CD4-positive, alpha-beta T cell treated with Interferon alpha-2 for 1 hour (primary cell): ENCODE measurements around the gene RIMS4.
A peak's percentile ranks its signal among the peaks of the same experiment; 100 is the strongest.

Experiments used
- DNase-seq, 2 donors: peaks; one replicate each; pipeline ENCODE4 v3.0.0-alpha.2; 2020 to 2022

RIMS4 gene

GRCh38 chr20:44759595-44759994 is 50.8 kb downstream of the RIMS4 start:
- no peak for DNase-seq

GRCh38 chr20:44758247-44759101 is 51.9 kb downstream of the RIMS4 start:
- no peak for DNase-seq

GRCh38 chr20:44756956-44757355 is 53.4 kb downstream of the RIMS4 start:
- DNase-seq = no peak

- DNase-seq = no peak
Measured at GRCh38 chr20:44756011-44756688, 54.2 kb downstream of the RIMS4 start.

GRCh38 chr20:44754554-44754953 is 55.8 kb downstream of the RIMS4 start:
- no peak for DNase-seq

- DNase-seq = no peak
Measured at GRCh38 chr20:44752099-44752931, 58.0 kb downstream of the RIMS4 start.

GRCh38 chr20:44750081-44750805 is 60.1 kb downstream of the RIMS4 start:
- no peak for DNase-seq

GRCh38 chr20:44748005-44748370 is 62.4 kb downstream of the RIMS4 start:
- no peak for DNase-seq

- DNase-seq = peak; percentile 36 to 60
Measured at GRCh38 chr20:44747166-44748004, 63.0 kb downstream of the RIMS4 start.

- no peak for DNase-seq
Measured at GRCh38 chr20:44746367-44747165, 63.8 kb downstream of the RIMS4 start.

GRCh38 chr20:44745598-44746366 is 64.6 kb downstream of the RIMS4 start, which contains the start of gene KCNK15:
TSS of gene KCNK15 (plus strand) at chr20:44745865. CDS start at chr20:44745911, 46 bp downstream.
- DNase-seq = peak in 1 of 2 donors; percentile 38

GRCh38 chr20:44745122-44745597 is 65.2 kb downstream of the RIMS4 start:
- no peak for DNase-seq

- DNase-seq = no peak
Measured at GRCh38 chr20:44743916-44744655, 66.3 kb downstream of the RIMS4 start.

GRCh38 chr20:44743080-44743701 is 67.2 kb downstream of the RIMS4 start:
- no peak for DNase-seq

- DNase-seq = no peak
Measured at GRCh38 chr20:44742304-44743079, 67.9 kb downstream of the RIMS4 start.

GRCh38 chr20:44739942-44740341 is 70.4 kb downstream of the RIMS4 start:
- no peak for DNase-seq

- DNase-seq = peak; percentile 50 to 64
Measured at GRCh38 chr20:44738813-44739477, 71.4 kb downstream of the RIMS4 start.
